ENCODE results near the gene ACAP3.

Gene ACAP3

DNA sequence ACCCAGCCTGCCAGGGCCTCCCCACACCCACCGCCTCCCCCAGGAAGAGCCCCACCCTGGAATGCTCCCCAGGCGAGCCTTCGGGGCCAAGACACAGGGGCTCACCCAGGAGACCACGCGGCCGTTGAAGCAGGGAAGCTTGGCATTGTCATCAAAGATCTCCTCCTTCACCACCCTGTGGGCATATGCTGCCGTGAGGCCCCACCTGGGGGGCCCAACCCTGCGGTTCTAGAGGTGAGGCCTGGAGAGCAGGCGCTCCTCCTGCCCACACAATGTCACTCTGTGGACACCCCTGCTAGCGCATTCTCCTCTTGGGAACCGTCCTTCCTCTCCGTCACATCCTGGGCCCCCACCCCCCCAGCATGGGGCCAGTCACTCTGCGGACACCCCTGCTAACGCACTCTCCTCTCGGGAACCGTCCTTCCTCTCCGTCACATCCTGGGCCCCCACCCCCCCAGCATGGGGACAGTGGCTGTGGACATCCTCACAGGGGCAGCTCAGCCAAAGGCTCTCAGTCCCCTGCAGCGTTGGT lies 34.9 kb upstream of the ACAP3 start:
- no peaks in the 10 kb centered on the region for H3K9me3 ChIP-seq
- peaks cover 27% of the 10 kb centered on the region for H3K36me3 ChIP-seq
- H3K27me3 ChIP-seq, result peaks cover 3% of the 10 kb centered on the region
- H3K27ac ChIP-seq, result no peak overlapping the region
- TF ChIP-seq, protein P1, sequence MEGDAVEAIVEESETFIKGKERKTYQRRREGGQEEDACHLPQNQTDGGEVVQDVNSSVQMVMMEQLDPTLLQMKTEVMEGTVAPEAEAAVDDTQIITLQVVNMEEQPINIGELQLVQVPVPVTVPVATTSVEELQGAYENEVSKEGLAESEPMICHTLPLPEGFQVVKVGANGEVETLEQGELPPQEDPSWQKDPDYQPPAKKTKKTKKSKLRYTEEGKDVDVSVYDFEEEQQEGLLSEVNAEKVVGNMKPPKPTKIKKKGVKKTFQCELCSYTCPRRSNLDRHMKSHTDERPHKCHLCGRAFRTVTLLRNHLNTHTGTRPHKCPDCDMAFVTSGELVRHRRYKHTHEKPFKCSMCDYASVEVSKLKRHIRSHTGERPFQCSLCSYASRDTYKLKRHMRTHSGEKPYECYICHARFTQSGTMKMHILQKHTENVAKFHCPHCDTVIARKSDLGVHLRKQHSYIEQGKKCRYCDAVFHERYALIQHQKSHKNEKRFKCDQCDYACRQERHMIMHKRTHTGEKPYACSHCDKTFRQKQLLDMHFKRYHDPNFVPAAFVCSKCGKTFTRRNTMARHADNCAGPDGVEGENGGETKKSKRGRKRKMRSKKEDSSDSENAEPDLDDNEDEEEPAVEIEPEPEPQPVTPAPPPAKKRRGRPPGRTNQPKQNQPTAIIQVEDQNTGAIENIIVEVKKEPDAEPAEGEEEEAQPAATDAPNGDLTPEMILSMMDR (IDR thresholded peaks at IDR 0.05), result no peak
- H3K4me1 ChIP-seq (ENCODE audit: control insufficient read depth in 1 of 2, insufficient read depth in 1 of 2, low read depth in 1 of 2, low read length in 1 of 2), result no peaks in the 10 kb centered on the region
- no peak overlapping the region for H3K4me3 ChIP-seq (ENCODE audit: low read depth in 1 of 2, low read length in 1 of 2)

DNA sequence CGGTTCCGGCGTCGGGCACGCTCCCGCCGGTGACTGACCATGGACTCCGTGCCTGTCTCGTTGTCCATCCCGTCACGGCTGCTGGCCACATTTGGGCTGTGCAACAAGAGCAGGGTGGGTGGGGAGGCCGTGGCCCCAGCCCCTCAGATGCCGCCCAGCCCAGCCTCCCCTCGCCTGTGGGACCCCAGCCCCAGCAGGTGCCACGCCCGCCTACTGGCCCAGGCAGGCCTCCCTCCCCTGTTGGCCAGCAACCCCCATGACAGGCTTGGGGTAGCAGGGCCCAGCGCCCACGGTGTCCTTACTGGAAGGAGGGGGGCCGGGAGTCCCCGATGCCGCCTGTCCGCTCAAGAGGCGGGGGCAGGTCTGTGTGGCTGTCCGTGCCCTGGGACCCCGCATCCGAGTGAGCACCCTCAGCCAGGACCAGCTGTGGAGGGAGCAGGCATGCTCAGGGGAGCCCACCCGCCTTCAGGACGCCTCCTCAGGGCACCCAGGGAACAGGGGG lies 34.4 kb upstream of the ACAP3 start:
- Histone ChIP-seq H3K4me1 (ENCODE audit: control insufficient read depth in 1 of 2, insufficient read depth in 1 of 2, low read depth in 1 of 2, low read length in 1 of 2) (no peaks in the 10 kb centered on the region), H3K9me3 (no peaks in the 10 kb centered on the region), H3K27me3 (no peaks in the 10 kb centered on the region), H3K27ac (no peak overlapping the region), H3K4me3 (ENCODE audit: low read depth in 1 of 2, low read length in 1 of 2) (no peak overlapping the region), H3K36me3 (peaks cover 27% of the 10 kb centered on the region)
- TF ChIP-seq, protein P1 (IDR thresholded peaks at IDR 0.05), result no peak

DNA sequence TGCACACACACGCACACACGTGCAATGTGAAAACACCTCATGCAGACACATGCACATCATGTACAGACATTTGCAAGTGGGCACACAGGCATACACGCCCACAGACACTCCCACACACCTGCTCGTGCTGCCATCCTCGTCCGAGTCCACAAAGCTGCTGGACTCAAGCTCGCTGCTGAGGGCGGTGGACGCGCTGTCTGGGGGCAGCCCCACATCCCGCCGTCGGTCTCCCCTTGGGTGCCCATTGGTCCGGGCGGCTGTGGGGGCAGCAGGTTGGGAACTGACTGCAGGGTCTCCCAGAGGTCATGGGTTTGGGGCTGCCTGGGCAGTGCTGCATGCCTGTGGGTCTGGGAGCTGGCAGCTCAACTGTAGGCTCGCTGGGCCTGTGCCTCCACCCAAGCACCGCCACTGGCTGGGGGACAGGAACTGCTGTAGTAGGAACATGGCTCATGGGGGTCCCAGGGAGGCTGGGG lies 33.9 kb upstream of the ACAP3 start:
- Histone ChIP-seq H3K4me3 (ENCODE audit: low read depth in 1 of 2, low read length in 1 of 2) (no peak overlapping the region), H3K36me3 (peaks cover 27% of the 10 kb centered on the region), H3K27ac (no peak overlapping the region), H3K4me1 (ENCODE audit: control insufficient read depth in 1 of 2, insufficient read depth in 1 of 2, low read depth in 1 of 2, low read length in 1 of 2) (no peaks in the 10 kb centered on the region), H3K27me3 (no peaks in the 10 kb centered on the region), H3K9me3 (no peaks in the 10 kb centered on the region)
- TF ChIP-seq, protein P1 (IDR thresholded peaks at IDR 0.05), result no peak

DNA sequence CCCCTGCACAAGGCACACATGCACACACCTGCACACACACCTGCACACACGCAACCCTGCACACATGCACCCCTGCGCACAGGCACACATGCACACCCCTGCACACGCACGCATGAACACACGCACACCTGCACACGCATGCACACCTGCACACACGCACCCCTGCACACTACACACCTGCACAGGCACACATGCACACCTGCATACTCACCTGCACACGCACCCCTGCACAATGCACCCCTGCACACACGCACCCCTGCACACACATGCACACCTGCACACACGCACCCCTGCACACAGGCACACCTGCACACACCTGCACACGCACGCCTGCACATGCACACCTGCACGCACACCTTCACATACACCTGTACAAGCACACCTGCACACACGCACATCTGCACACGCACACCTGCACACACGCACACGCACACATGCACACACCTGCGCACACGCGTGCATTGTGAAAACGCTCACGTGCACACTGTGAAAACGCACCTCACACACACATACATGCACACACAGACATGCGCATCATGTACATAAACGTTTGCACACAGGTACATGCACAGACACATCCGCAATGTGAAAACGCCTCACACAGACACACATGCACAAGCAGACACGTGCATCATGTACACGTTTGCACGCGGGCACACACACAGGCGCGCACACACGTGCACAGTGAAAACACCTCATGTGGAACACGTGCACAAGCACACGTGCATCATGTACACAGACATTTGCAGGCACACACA lies 33.2 kb upstream of the ACAP3 start:
- no peak overlapping the region for H3K4me3 ChIP-seq (ENCODE audit: low read depth in 1 of 2, low read length in 1 of 2)
- H3K9me3 ChIP-seq, result no peaks in the 10 kb centered on the region
- H3K4me1 ChIP-seq (ENCODE audit: control insufficient read depth in 1 of 2, insufficient read depth in 1 of 2, low read depth in 1 of 2, low read length in 1 of 2), result no peaks in the 10 kb centered on the region
- peaks cover 27% of the 10 kb centered on the region for H3K36me3 ChIP-seq
- no peak overlapping the region for H3K27ac ChIP-seq
- TF ChIP-seq, protein P1 (IDR thresholded peaks at IDR 0.05), result no peak
- H3K27me3 ChIP-seq, result no peaks in the 10 kb centered on the region

DNA sequence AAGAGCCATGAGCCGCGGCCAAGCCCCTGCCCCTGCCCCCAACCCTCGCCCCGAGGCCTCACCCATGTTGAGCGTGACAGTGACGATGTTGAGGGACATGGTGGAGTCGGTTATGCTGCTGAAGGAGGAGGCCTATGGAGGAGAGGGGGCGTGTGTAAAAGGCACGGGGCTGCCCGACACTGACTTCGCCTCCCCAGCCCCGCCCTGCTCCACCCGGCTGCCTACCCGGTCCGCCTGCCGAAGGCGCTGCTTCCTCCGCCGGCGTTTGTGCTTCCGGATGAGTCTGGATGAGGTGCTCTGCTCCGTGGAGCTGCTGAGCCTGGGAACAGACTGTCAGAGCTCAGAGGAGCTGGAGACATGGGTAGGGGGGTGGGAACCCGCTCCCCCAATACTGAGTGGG lies 32.5 kb upstream of the ACAP3 start:
- TF ChIP-seq, protein P1 (IDR thresholded peaks at IDR 0.05), result no peak
- peaks cover 27% of the 10 kb centered on the region for H3K36me3 ChIP-seq

More for the DNA sequence above, 32.5 kb upstream of the ACAP3 start:
- Histone ChIP-seq H3K4me3 (ENCODE audit: low read depth in 1 of 2, low read length in 1 of 2) (no peak overlapping the region), H3K27ac (no peak overlapping the region), H3K27me3 (no peaks in the 10 kb centered on the region), H3K4me1 (ENCODE audit: control insufficient read depth in 1 of 2, insufficient read depth in 1 of 2, low read depth in 1 of 2, low read length in 1 of 2) (no peaks in the 10 kb centered on the region), H3K9me3 (no peaks in the 10 kb centered on the region)
